ENCODE data around the gene ARPC1A. TPM values are rescaled to one million over a fixed set of nuclear protein-coding genes. Genes with fewer than 3 reads are reported as not detected.

Gene ARPC1A
- total RNA-seq, 6 experiments from 2014 or later, result 50.0 to 78.0 (median 63.4) TPM

- peaks cover 0 to 19% (median 11%) of the 10 kb centered on the region in 4 donors for H3K4me1 ChIP-seq
- H3K4me3 ChIP-seq, result no peak overlapping the region
- no peak for ATAC-seq
- H3K9me3 ChIP-seq, result no peaks in the 10 kb centered on the region
- TF ChIP-seq CTCF (IDR thresholded peaks at IDR 0.05) (no peak), POLR2A (IDR thresholded peaks at IDR 0.05) (no peak)
- intact Hi-C loops (cut with DNase I), result no loop called here
- H3K36me3 ChIP-seq, result peaks cover 0 to 28% (median 3%) of the 10 kb centered on the region in 4 donors
- no CpG with 5 or more reads among the region's 1 CpG for WGBS (ENCODE audit: insufficient coverage, low coverage, low lambda C conversion rate, missing lambda C conversion rate)
- no peak overlapping the region for H3K27ac ChIP-seq
- no peaks in the 10 kb centered on the region for H3K27me3 ChIP-seq
- no peak for DNase-seq
These were observed 80.9 kb downstream of the ARPC1A start for GRCh38 chr7:99406557-99406956.

GRCh38 chr7:99407872-99408378 lies 82.2 kb downstream of the ARPC1A start:
- 0% methylated on average over 7 of the region's 28 CpGs for WGBS (ENCODE audit: insufficient coverage, low coverage, low lambda C conversion rate, missing lambda C conversion rate)
- peak overlapping the region; percentile 98 to 100 (median 100) for H3K4me3 ChIP-seq
- H3K4me1 ChIP-seq, result peaks cover 0 to 19% (median 11%) of the 10 kb centered on the region in 4 donors
- H3K27ac ChIP-seq, result peak overlapping the region; percentile 97 to 99 (median 99)
- intact Hi-C loops (cut with DNase I), result no loop called here
- peaks cover 0 to 27% (median 7%) of the 10 kb centered on the region in 4 donors for H3K36me3 ChIP-seq
- H3K27me3 ChIP-seq, result no peaks in the 10 kb centered on the region
- ATAC-seq, result peak; percentile 18 to 41 (median 28)
- DNase-seq, result peak in 1 of 3 donors; percentile 44
- H3K9me3 ChIP-seq, result no peaks in the 10 kb centered on the region
- TF ChIP-seq POLR2A (IDR thresholded peaks at IDR 0.05) (no peak), CTCF (IDR thresholded peaks at IDR 0.05) (no peak)

GRCh38 chr7:99408379-99409191 lies 82.9 kb downstream of the ARPC1A start, which contains the start of the genes BUD31 and PDAP1:
Gene BUD31 (plus strand): TSS chr7:99408969. CDS start chr7:99411093, 2,124 bp downstream.
Gene PDAP1 (minus strand): TSS chr7:99408597. CDS start chr7:99408548, 49 bp downstream.
- Histone ChIP-seq H3K27me3 (no peaks in the 10 kb centered on the region), H3K4me1 (peaks cover 0 to 19% (median 11%) of the 10 kb centered on the region in 4 donors), H3K9me3 (no peaks in the 10 kb centered on the region), H3K27ac (peak within 1 kb of the TSS; percentile 97 to 99 (median 99)), H3K4me3 (peak within 1 kb of the TSS; percentile 98 to 100 (median 100)), H3K36me3 (peaks cover 0 to 28% (median 10%) of the 10 kb centered on the region in 4 donors)
- intact Hi-C loops (cut with DNase I), result no loop called here
- TF ChIP-seq CTCF (IDR thresholded peaks at IDR 0.05) (peak in 1 of 4 donors; percentile 18), POLR2A (IDR thresholded peaks at IDR 0.05) (peak; percentile 91)
- WGBS (ENCODE audit: insufficient coverage, low coverage, low lambda C conversion rate, missing lambda C conversion rate), result 0% methylated on average over 20 of the region's 72 CpGs
- peak; percentile 92 to 95 (median 94) for DNase-seq
- ATAC-seq, result peak; percentile 94 to 97 (median 95)

- intact Hi-C loops (cut with DNase I), result no loop called here
- Histone ChIP-seq H3K4me1 (peaks cover 0 to 19% (median 11%) of the 10 kb centered on the region in 4 donors), H3K27me3 (no peaks in the 10 kb centered on the region), H3K36me3 (peaks cover 0 to 33% (median 10%) of the 10 kb centered on the region in 4 donors), H3K27ac (peak overlapping the region; percentile 97 to 99 (median 99)), H3K4me3 (peak overlapping the region; percentile 98 to 100 (median 100)), H3K9me3 (no peaks in the 10 kb centered on the region)
- no peak for TF ChIP-seq CTCF (IDR thresholded peaks at IDR 0.05)
- TF ChIP-seq POLR2A (IDR thresholded peaks at IDR 0.05), result no peak
- DNase-seq (no peak), ATAC-seq (no peak)
- under 1% methylated on average over 18 of the region's 18 CpGs for WGBS (ENCODE audit: insufficient coverage, low coverage, low lambda C conversion rate, missing lambda C conversion rate)
These were observed 83.5 kb downstream of the ARPC1A start for GRCh38 chr7:99409192-99409572.

Data from right lobe of liver (tissue), 6 donors.